Activated CD8-positive, alpha-beta memory T cell treated with anti-CD3 and anti-CD28 coated beads, Interleukin-2, amount 50 U/mL, for 48 hours (primary cell): Measurements from ENCODE around the gene ADD1.
"Not testable (repeated sequence)": the region's sequence is repeated elsewhere in the genome, so short reads cannot be mapped to it uniquely, and the experiment has no call there.

Experiments used
- DNase-seq: peaks from one replicate; pipeline ENCODE4 v3.0.0-alpha.2; 2020

ADD1 gene

DNA sequence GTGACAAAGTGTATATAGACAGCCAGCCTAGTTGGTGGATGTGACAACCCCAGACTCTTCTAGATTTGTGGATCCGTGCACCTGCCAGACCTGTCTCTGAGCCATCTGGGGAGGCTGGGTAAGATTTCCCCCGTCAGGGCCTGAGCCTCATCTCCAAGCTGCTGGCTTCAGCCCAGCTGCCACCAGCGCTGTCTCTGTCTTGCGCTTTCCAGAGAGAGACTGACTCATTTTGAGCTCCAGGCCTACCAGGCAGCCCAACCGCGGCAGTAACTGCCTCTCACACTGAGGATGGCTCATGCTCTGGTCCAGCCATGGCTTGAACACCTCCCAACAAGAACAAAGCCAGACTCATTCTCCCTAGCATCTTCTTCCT lies 93.1 kb downstream of the ADD1 start:
- peak; percentile 83 for DNase-seq

DNA sequence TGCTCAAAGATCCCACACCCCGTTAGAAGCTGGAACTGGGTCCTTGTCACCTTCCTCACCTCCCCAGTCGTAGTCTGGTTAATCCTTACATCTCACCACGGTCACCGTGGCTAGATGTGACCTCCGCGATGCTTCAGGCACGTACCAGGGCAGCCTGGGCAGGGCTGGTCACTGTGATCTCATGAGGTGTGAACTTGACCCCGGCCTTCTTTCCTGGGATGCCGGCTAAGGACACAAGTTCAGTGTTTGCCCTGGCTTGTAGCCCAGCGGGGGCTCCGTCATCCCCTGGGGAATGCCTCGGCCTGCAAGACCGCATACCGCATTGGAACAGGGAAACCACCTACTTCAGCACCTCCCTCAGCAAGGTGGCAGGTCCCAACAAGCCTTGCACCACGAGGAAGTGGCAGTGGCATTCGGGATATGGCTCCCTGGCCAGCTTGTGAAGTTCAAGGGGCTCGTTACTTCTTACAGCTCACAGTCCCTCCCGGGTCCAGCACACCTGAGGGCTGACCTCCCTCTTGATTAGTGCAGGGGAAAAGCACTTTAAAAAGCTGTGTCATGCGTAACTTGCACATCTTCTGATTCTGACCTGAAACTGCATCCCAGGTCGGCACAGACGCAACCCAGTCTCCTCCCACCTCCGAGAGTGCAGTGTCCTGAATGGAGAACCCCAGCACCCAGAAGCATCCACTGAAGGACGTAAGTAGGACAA lies 93.7 kb downstream of the ADD1 start:
- DNase-seq: peak; percentile 68

- peak; percentile 45 for DNase-seq
Observed at GRCh38 chr4:2937986-2938385, 94.3 kb downstream of the ADD1 start.

- peak; percentile 42 for DNase-seq
Observed at GRCh38 chr4:2938411-2938810, 94.8 kb downstream of the ADD1 start.

GRCh38 chr4:2938906-2939305 lies 95.3 kb downstream of the ADD1 start:
- peak; percentile 52 for DNase-seq

DNA sequence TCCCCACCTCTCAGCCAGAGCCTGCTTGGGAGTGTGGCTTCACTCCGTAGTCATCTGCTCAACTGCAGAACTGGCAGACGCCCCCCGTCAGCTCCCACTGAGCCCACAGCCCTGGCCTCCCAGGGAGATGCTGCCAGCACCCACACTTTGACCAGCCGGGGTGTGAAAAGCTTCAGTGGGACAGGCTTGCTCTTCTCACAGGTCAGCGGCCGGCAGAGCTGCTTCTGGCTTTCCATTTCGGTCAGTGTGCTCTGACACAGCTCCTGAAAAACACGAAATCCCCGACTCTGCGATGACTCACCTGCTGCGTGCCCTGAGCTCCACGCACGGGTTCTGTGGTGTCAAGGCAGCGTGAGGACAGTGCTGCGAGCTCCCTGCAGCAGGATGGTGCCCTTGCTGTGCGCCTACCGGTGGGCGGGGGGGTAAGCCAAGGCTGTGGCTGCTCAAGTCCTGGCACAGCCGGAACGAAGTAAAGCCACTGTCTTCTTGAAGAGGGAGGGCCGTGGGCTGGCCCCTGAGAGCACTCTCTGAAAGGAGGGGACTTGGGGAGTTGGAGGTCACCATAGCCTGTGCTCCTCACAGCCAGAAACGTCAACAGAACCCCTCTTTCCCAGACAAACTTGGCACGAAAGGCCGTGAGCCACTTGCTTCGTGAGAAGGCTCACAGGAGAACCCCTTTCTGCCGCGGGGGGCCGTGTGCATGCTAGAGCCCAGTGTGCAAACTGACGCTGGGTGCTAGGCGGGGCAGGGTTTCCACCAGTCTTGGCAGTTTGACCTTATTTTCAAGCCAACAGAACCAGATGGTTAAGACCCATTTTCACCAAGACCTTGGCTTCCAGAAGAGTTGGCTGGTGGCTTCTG lies 96.0 kb downstream of the ADD1 start:
- DNase-seq: peak; percentile 59

GRCh38 chr4:2940267-2941137 lies 96.9 kb downstream of the ADD1 start:
- DNase-seq: peak; percentile 55

GRCh38 chr4:2941138-2942036 lies 97.7 kb downstream of the ADD1 start:
- DNase-seq: peak; percentile 54

- DNase-seq: peak; percentile 57
Observed at GRCh38 chr4:2942037-2942531, 98.4 kb downstream of the ADD1 start.

GRCh38 chr4:2942532-2943363 lies 99.1 kb downstream of the ADD1 start:
- DNase-seq: peak; percentile 53

DNA sequence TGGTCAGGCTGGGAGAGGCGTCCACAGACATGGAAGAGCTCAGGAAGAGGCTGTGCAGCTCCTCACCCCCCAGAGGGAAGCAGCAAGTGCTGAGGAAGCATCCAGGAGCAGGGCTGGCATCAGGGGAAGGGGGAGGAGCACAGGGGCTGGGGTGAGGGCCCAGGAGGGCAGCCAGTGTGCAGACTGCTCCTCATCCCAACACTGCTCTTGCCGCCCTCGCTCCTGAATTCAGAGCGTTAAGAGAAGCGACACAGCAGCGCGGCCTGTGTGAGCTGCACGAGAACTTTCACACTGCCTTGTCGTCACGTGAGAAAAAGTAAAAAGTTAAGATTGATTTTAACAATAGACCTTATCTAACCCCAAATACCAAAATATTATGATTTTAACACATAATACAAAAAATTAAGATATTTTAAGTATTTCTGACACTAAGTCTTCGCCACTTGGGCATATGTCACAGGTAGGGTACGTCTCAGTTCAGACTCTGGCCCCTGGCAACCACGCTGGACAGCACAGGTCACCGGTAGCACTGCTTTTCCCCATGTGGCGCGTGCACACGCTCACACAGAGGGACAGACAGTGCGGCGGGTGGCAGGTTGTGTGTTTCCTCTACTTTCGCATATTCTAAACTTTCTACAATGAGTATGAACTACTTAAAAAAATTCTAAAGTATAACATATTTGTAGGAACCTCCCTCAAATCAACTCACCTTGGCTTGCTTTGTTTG lies 99.9 kb downstream of the ADD1 start:
- DNase-seq: no peak

DNA sequence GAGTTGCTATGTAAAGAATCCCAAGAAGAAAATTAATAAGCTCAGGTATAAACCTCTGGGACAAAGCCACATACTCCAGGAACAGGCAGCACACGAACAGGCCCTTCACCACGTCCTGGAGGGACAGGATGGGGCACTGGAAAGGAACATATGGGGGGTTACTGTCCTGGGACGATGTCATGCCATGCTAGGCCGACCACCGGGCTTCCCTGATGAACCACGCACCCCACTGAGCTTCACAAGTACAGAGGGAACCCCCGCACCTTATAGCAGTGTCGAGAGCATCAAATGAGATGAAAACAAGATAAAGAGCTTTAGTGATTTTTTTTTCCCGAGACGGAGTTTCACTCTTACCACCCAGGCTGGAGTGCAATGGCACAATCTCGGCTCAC lies 100.4 kb downstream of the ADD1 start:
- DNase-seq: no peak

GRCh38 chr4:2944586-2945526 lies 101.2 kb downstream of the ADD1 start:
- DNase-seq: no peak

DNA sequence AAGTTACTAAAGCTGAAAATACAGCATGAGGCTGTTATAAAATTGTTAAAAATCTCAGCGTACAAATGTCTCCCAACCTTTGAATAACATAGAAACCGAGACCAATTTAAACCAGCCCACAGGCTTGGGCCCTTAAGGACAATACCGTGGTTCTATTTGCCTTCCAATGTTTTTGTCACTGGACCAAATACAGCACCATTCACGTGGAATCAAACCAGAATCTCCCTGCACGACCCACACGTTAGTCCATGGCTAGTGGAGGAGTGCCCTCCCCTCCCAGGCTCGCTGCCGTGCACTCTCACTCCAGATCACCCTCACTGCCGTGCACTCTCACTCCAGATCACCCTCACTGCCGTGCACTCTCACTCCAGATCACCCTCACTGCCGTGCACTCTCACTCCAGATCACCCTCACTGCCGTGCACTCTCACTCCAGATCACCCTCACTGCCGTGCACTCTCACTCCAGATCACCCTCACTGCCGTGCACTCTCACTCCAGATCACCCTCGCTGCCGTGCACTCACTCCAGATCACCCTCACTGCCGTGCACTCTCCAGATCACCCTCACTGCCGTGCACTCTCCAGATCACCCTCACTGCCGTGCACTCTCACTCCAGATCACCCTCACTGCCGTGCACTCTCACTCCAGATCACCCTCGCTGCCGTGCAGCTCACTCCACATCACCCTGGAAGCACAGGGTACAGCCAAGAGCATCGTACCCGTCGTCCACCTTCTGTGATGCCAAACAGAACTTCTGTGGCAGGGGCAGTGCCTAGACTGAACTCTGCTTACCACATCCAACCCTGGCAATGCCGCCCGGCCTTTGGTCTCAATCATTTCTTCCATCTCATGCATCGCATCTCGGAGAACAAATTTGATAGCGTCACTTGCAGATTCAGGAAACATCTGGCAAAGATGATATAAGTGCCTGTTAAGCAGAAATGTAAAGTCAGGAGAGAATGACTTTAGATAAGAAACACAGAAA lies 102.3 kb downstream of the ADD1 start:
- DNase-seq: not testable (repeated sequence)

DNA sequence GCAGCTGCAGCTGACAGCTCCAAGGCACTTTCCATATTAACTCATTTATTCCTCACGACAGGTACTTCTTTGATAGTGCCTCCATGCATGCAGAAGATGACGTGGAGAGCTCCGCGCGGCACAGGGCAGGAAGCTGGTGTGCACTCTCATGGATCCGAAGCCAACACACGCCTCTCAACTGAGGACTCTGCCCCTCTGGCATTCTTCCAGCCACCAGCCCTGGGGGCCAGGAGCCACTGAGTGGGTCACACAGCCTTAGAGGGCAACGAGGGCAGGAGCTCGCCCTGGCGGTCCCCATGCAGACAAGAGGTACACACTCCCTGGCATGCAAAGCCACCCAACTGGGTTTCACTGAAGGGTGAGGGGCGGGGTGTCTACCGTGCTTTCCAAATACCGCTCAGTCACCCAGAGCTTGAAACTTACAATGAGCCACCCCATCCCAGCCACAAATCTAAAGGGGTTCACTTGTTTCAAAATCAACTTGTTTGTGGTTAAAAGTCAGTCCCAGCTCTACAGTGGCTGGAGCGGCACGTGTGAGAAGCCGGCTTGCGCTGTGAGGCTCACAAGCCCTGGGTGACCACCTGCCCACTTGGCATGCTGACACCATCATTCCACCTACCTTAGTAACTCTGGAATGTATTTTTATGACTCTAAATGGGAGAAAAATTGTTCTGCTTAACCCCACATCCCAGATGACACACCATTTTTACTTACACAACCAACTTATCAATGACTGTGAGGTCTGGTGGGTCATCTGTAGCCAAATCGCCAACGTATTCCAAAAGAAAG lies 103.4 kb downstream of the ADD1 start:
- DNase-seq: no peak

DNA sequence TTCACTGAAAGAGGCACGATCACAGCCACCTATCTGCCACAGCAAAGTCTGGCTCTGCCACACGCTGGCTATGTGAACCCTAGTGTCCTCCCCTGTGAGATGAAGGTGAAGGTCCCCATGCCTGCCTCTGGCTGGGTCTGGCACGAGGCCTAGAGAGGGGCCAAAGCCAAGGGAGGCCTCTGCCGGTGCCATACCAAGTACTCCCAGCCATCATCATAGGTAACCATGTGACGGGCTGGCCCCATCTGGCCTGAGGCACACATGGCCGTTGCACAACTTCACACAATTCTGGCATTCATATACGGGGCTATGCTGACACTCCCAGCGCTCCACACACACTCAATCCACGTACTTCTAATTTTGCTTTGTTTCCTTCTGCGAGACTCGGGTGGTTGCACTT lies 104.3 kb downstream of the ADD1 start:
- DNase-seq: no peak
